Measurements from ENCODE around the gene MLLT1. TPM values are rescaled to one million over a fixed set of nuclear protein-coding genes. Genes with fewer than 3 reads are reported as not detected.

The MLLT1 gene
- total and polyA plus RNA-seq, 2 donors: 7.5 to 46.6 TPM

DNA sequence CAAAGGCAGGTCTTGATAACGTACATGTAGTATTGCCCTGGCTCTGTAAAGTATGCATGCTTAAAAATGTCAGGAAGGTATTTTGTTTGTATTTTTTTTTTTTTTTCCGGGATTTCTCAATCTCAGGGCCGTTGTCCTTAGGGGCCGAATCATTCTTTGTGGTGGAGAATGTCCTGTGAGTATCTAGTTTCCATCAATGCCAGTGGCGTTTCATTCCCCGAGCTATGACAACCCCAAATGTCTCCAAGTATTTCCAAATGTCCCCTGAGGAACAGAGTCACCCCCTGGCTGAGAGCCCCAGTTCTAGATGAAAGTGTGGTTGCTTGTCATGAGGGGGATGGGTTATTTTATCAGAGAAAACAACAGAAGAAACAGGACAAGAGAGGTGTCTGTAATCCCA is 75.6 kb downstream of the MLLT1 start:
- H3K4me3 ChIP-seq (ENCODE audit: low read depth, low read length): no peak overlapping the region
- no peaks in the 10 kb centered on the region for H3K36me3 ChIP-seq (ENCODE audit: insufficient read depth)
- H3K4me1 ChIP-seq (ENCODE audit: insufficient read depth): no peaks in the 10 kb centered on the region
- H3K27ac ChIP-seq (ENCODE audit: low read depth): no peak overlapping the region
- no peak for DNase-seq (ENCODE audit: extremely low spot score)
- WGBS: 57% methylated on average over 6 of the region's 6 CpGs

DNA sequence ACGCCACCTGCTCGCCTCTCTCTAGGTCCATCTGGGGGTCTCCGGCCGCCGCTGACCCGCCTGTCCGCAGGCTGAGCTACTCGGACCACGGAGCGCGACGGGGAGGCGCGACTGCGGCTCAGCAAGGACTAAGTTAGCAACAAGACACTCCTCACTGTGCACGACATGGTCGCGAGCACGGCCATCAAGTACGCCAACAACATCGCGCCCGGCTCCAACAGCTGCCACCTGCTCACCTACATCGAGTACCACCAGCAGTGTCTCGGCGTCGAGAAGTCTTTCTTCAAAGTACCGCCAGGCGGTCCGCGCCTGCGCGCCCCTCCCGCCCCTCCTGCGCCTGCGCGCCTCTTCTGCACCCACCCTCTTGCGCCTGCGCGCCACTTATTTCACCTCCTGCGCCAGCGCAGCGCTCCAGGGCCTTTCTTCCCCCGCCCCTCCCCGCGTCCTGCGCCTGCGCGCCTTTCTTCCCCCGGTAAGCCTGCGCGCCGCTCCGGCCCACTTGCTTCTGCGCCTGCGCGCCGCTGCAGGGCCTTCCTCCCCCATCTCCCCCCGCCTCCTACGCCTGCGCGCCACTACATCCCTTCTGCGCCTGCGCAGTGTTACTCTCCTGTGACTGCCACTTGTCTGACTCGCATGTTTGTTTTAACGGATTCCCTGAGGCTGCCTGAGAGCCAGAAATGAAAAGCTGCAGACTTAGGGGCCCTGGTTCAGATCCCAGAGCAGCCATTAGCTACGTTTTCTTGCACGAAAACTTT is 80.4 kb downstream of the MLLT1 start:
- Histone ChIP-seq H3K36me3 (ENCODE audit: insufficient read depth) (no peaks in the 10 kb centered on the region), H3K27ac (ENCODE audit: low read depth) (no peak overlapping the region), H3K4me1 (ENCODE audit: insufficient read depth) (no peaks in the 10 kb centered on the region), H3K4me3 (ENCODE audit: low read depth, low read length) (peak overlapping the region; percentile 42)
- DNase-seq (ENCODE audit: extremely low spot score): peak; percentile 98
- WGBS: under 1% methylated on average over 68 of the region's 68 CpGs

DNA sequence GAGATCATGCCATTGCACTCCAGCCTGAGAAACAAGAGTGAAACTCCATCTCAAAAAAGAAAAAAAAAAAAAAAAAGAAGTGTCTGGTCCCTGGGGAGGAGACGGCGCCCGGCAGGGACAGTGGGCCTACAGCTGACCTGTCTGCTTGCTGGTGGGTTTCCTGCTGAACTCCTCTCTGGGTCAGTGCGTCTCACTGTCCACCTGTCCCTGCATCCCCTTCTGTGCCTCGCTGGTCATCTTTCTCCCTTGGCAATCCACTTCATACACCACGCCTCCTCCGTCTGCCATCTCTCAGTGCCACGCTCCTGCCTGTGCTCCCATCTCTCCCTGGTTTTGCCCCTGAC is 80.9 kb downstream of the MLLT1 start:
- no peaks in the 10 kb centered on the region for H3K4me1 ChIP-seq (ENCODE audit: insufficient read depth)
- no peak for DNase-seq (ENCODE audit: extremely low spot score)
- H3K27ac ChIP-seq (ENCODE audit: low read depth): no peak overlapping the region
- no peaks in the 10 kb centered on the region for H3K36me3 ChIP-seq (ENCODE audit: insufficient read depth)
- peak overlapping the region; percentile 42 for H3K4me3 ChIP-seq (ENCODE audit: low read depth, low read length)
- WGBS: 15% methylated on average over 8 of the region's 8 CpGs

DNA sequence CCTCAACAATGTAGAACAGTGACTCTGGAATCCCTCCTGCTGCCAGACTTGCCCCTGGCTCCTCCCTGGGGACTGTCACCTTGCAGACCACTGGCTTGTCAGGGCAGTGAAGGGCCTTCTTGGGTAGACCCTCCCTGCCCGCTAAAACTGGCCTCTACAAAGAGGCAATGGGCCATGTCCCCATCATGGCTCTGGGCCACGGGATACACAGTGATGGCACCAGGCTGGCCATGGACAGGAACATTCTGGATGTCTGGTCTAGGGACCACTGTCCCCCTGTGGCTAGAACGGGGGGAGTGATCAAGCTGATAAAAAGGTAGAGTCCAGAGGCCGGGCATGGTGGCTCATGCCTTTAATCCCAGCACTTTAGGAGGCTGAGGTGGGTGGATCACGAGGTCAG is 83.4 kb downstream of the MLLT1 start:
- H3K36me3 ChIP-seq (ENCODE audit: insufficient read depth): no peaks in the 10 kb centered on the region
- no peaks in the 10 kb centered on the region for H3K4me1 ChIP-seq (ENCODE audit: insufficient read depth)
- 88% methylated on average over 5 of the region's 5 CpGs for WGBS

DNA sequence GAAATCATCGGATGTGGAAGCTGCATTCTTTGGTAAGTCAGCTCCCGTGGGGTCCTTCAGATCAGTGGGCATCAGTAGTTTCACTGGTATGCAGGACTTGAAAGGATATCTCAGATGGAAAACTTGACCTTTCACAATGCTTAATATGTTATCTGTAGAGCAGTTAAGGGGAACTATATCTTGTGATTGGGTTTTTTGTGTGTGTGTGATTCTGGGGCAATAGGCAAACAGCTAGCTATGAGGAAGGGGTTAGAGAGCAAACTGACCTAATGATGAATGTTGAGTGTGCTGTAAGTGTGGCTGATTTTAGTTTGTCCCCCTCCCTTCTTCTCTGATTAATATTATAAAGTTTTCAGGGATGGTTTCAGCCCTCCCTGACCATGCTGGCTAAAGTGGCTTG is 91.0 kb downstream of the MLLT1 start:
- no peaks in the 10 kb centered on the region for H3K36me3 ChIP-seq (ENCODE audit: insufficient read depth)
- H3K4me3 ChIP-seq (ENCODE audit: low read depth, low read length): no peak overlapping the region
- 95% methylated on average over 2 of the region's 2 CpGs for WGBS
- H3K4me1 ChIP-seq (ENCODE audit: insufficient read depth): no peaks in the 10 kb centered on the region
- no peak overlapping the region for H3K27ac ChIP-seq (ENCODE audit: low read depth)
- no peak for DNase-seq (ENCODE audit: extremely low spot score)

More for the DNA sequence above, 83.4 kb downstream of the MLLT1 start:
- no peak for DNase-seq (ENCODE audit: extremely low spot score)
- Histone ChIP-seq H3K4me3 (ENCODE audit: low read depth, low read length) (no peak overlapping the region), H3K27ac (ENCODE audit: low read depth) (no peak overlapping the region)

DNA sequence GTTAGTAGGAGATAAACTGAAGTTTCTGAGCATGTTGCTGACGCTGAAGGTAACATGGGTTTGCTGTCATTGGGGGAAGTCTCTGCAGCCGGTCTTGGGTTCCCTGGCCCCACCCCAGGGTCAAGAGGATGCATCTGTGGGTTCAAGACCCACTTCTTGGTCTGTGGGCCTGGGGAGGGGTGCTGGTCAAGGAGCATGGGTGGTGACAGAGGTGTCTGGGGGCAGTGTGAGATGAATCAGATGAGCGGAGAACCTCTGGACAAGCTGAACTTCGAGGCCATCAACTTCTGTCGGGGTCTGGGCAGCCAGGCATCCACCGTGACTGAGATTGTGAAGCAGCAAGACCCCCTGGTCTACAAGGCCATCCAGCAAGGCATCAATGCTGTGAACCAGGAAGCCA is 92.4 kb downstream of the MLLT1 start:
- H3K4me3 ChIP-seq (ENCODE audit: low read depth, low read length): no peak overlapping the region
- 85% methylated on average over 6 of the region's 6 CpGs for WGBS
- no peaks in the 10 kb centered on the region for H3K36me3 ChIP-seq (ENCODE audit: insufficient read depth)
- no peaks in the 10 kb centered on the region for H3K4me1 ChIP-seq (ENCODE audit: insufficient read depth)
- DNase-seq (ENCODE audit: extremely low spot score): no peak
- H3K27ac ChIP-seq (ENCODE audit: low read depth): no peak overlapping the region

DNA sequence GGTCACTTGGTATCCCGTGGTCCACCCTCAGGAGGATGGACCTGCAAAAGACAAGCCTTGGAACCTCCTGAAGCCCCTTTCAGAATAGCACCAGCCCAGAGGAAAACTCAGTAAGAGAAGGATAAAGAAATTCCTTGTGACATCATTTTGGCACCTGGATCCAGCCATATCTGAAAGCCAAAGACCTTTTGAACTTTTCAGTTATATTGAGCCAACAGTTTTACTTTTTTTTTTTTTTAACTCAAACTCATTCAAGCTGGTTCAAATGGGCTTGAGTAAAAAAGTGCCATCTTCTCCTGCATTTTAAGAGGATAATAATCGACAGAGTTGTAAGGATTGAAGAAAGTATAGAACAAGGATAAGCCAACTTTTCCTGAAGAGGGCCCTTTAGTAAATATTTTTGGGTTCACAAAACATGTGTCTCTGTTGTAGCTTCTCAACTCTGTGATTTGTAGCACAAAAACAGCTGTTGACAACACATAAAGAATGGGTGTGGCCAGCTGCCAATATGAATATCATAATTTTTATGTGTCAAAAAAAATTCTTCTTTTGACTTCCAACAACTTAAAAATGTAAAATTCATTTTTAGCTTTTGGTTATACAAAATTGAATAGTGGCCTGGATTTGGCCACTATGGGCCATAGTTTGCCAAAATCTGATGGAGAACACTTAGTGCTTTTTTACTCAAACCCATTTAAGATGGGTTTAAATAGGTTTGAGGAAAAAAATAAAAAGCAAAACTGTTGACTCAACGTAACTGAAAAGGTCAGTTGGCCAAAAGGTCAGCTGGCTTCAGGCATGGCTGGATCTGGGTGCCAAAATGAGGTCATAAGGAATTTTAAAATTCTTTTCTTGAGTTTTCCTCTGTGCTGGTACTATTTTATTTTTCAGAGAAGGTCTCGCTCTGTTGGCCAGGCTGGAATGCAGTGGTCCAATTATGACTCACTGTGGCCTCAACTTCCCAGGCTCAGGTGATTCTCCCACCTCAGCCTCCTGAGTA is 93.6 kb downstream of the MLLT1 start:
- H3K36me3 ChIP-seq (ENCODE audit: insufficient read depth): no peaks in the 10 kb centered on the region
- no peak overlapping the region for H3K4me3 ChIP-seq (ENCODE audit: low read depth, low read length)
- 68% methylated on average over 4 of the region's 4 CpGs for WGBS
- no peaks in the 10 kb centered on the region for H3K4me1 ChIP-seq (ENCODE audit: insufficient read depth)
- no peak for DNase-seq (ENCODE audit: extremely low spot score)
- H3K27ac ChIP-seq (ENCODE audit: low read depth): no peak overlapping the region

DNA sequence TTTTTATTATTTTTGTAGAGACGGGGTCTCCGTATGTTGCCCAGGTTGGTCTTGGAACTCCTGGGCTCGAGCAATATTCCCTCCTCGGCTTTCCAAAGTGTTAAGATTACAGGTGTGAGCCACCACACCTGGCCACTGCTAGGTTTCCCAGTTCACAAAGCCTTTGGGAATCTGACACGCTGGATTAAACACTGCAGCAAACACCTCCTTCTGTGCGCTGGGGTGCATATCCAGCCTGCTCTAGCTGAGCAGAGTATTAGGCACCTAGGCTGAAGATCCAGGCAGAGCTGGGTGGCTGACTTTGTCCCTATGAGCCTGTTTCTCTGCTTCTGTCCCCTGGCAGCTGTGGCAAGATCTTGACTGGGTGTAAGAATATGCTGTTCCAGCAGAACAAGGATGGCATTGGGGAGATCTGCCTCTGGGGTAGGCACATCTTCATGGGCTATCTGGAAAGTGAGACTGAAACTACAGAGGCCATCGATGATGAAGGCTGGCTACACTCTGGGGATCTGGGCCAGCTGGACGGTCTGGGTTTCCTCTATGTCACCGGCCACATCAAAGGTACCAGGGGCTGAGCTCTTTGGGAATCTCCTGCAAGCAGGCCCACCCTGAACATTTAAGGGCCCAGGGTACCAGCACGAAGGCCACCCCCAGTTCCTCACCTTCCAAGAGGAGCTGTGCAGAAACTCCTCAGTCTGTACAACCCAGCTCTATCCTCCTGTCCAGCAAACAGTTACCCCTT is 94.5 kb downstream of the MLLT1 start:
- no peaks in the 10 kb centered on the region for H3K36me3 ChIP-seq (ENCODE audit: insufficient read depth)
- H3K4me3 ChIP-seq (ENCODE audit: low read depth, low read length): no peak overlapping the region
- no peak for DNase-seq (ENCODE audit: extremely low spot score)
- no peak overlapping the region for H3K27ac ChIP-seq (ENCODE audit: low read depth)
- WGBS: 83% methylated on average over 10 of the region's 10 CpGs
- no peaks in the 10 kb centered on the region for H3K4me1 ChIP-seq (ENCODE audit: insufficient read depth)

DNA sequence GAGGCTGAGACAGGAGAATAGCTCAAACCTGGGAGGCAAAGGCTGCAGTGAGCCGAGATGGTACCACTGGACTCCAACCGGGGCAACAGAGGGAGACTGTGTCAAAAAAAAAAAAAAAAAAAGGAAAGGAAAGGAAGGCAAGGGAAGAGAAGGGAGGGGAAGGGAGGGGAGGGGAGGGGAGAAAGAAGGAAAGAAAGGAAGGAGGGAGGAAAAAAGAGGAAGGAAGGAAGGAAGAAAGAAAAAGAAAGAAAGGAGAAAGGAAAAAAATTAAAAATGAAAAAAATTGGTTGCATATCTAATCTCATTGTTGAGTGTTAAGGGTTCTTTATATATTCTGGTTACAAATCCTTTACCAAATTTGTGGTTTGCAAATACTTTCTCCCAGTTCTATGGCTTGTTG is 98.7 kb downstream of the MLLT1 start:
- Histone ChIP-seq H3K4me3 (ENCODE audit: low read depth, low read length) (no peak overlapping the region), H3K4me1 (ENCODE audit: insufficient read depth) (no peaks in the 10 kb centered on the region), H3K27ac (ENCODE audit: low read depth) (no peak overlapping the region), H3K36me3 (ENCODE audit: insufficient read depth) (no peaks in the 10 kb centered on the region)
- 86% methylated on average over 2 of the region's 2 CpGs for WGBS
- no peak for DNase-seq (ENCODE audit: extremely low spot score)

DNA sequence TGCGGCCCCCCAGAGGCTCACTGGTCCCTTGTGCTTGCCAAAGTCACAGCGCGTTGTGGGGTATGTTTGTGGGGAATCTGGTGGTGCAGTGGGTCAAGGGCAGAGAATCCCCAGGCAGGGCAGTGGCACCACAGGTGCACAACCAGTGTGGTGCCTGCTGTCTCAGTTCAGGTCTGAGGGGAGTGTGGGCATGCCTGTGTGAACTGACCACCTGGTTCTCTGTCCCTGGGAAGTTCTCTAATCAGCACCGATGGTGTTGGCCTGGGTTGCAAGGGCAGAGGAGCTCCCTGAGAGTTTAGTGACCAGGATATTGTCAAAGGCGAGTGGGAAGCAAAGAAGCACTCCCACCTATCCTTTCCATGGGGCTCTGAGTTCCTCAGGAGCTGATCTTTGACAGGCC is 106.6 kb downstream of the MLLT1 start:
- no peaks in the 10 kb centered on the region for H3K36me3 ChIP-seq (ENCODE audit: insufficient read depth)
- no peak overlapping the region for H3K27ac ChIP-seq (ENCODE audit: low read depth)
- no peaks in the 10 kb centered on the region for H3K4me1 ChIP-seq (ENCODE audit: insufficient read depth)
- no peak overlapping the region for H3K4me3 ChIP-seq (ENCODE audit: low read depth, low read length)
- WGBS: 85% methylated on average over 5 of the region's 5 CpGs
- DNase-seq (ENCODE audit: extremely low spot score): no peak

DNA sequence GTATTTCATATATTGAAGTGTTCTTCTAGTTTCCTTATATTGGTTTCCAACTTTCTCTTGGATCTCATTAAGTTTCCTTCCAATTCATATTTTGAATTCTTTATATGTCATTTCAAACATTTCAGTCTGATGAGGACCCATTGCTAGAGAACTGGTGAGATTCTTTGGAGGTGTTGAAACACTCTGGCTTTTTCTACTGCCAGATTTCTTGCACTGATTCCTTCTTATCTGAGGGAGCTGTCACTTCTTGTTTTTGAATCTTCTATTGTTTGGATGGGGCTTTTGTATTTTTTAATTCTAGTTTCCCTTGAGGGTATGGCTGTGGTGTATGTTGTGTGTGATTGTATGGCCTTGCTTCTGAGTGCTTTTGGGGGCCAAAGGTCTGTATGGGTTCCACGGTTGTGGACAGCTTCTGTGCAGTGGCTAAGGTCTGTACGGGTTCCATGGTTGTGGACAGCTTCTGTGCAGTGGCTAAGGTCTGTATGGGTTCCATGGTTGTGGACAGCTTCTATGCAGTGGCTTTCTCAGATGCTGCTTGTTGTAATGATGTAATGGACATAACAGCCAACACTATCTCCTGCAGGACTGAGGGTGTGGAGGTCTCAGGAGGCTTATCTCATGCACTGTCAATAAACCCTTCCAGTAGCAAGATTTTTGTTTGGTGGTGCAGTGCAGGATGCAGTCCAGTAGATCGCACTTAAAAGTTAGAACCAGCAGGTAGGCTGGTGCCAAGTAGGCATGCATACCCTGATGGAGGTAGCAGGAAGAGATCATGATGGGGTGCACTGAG is 107.5 kb downstream of the MLLT1 start:
- H3K4me3 ChIP-seq (ENCODE audit: low read depth, low read length): no peak overlapping the region
- no peak for DNase-seq (ENCODE audit: extremely low spot score)
- H3K27ac ChIP-seq (ENCODE audit: low read depth): no peak overlapping the region
- no peaks in the 10 kb centered on the region for H3K4me1 ChIP-seq (ENCODE audit: insufficient read depth)
- WGBS: 88% methylated on average over 3 of the region's 3 CpGs
- H3K36me3 ChIP-seq (ENCODE audit: insufficient read depth): no peaks in the 10 kb centered on the region

DNA sequence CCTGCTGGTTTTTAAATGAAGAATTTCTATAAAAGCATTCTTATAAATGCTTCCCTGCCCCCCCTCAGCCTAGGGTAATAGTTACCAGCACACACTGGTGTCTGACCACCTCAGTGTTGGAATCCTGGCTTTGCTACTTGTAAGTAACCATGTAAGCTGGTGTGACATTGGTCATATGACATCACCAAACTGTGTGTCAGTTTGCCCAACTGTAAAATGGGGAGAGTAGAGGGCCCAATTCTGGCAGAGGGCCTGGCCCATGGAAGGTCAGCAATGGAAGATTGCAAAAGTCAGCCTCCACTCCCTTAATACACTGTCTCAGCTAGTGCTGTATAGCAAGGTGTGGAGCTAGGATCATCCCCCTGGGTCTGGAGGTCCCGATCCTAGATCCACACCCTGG is 112.7 kb downstream of the MLLT1 start:
- no peak for DNase-seq (ENCODE audit: extremely low spot score)
- Histone ChIP-seq H3K4me3 (ENCODE audit: low read depth, low read length) (no peak overlapping the region), H3K4me1 (ENCODE audit: insufficient read depth) (no peaks in the 10 kb centered on the region), H3K36me3 (ENCODE audit: insufficient read depth) (no peaks in the 10 kb centered on the region), H3K27ac (ENCODE audit: low read depth) (no peak overlapping the region)
- WGBS: 98% methylated on average over 1 of the region's 1 CpG
